Embryonic facial prominence (tissue), 1 donor: Measurements from ENCODE around the gene COL8A2.
"Not testable (repeated sequence)": the region's sequence is repeated elsewhere in the genome, so short reads cannot be mapped to it uniquely, and the experiment has no call there.

Source experiments
- DNase-seq: peaks from one replicate; pipeline ENCODE4 v3.0.0-alpha.2; 2016; ENCODE audit errors: extremely low spot score

The COL8A2 gene

DNA sequence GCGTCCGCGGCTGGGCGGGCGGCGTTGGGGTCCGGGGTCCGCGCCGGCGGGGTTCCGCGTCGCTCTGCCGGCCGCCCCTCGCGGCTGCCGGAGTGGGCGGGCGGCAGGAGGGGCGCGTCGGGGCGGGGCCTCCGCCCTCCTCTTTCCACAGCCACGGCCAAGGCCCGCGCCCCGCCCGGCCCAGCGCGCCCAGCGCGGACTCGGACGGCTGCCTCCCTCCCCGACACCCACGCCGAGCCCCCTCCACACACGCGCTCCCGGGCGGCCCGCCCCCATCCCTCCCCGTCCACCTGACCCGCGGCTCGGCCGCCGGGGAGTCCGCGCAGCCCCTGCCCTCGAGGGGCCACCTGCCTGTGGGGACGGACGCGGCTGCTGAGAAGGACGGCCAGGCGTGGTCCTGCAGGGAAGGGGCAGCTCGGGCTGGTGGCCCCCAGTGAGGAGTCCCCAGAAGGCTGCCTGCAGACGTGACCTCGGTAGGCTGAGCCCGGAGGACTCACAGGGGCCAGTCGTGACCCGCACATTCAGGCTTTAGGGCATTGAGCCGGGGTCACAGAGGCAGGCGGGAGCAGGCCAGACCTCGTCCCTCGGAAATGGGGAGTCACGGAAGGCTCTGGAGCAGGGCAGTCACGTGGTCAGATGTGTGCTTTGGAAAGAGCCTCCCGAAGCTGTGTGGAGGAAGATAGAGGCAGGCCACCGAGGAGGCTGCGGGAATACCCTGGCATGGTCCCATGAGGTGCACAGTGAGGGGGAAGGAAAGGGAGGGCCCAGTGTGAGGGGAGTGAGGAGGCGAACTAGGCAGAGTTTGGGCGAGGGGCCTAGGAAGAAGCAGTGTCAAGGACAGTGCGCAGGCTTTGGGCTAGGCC lies at the start of gene COL8A2:
Gene COL8A2, minus strand, starts transcription at position 94 of the 863 bp plus-strand sequence. CDS start 24,980 bp downstream, outside the sequence.
- no peak for DNase-seq

- no peak for DNase-seq
Measured at GRCh38 chr1:36174713-36175112, 49.7 kb upstream of the COL8A2 start.

GRCh38 chr1:36172983-36173382 lies 48.0 kb upstream of the COL8A2 start:
- no peak for DNase-seq

GRCh38 chr1:36172017-36172747 lies 47.2 kb upstream of the COL8A2 start:
- DNase-seq: no peak

- no peak for DNase-seq
Measured at GRCh38 chr1:36170643-36171412, 45.8 kb upstream of the COL8A2 start.

- DNase-seq: no peak
Measured at GRCh38 chr1:36168514-36168913, 43.5 kb upstream of the COL8A2 start.

DNA sequence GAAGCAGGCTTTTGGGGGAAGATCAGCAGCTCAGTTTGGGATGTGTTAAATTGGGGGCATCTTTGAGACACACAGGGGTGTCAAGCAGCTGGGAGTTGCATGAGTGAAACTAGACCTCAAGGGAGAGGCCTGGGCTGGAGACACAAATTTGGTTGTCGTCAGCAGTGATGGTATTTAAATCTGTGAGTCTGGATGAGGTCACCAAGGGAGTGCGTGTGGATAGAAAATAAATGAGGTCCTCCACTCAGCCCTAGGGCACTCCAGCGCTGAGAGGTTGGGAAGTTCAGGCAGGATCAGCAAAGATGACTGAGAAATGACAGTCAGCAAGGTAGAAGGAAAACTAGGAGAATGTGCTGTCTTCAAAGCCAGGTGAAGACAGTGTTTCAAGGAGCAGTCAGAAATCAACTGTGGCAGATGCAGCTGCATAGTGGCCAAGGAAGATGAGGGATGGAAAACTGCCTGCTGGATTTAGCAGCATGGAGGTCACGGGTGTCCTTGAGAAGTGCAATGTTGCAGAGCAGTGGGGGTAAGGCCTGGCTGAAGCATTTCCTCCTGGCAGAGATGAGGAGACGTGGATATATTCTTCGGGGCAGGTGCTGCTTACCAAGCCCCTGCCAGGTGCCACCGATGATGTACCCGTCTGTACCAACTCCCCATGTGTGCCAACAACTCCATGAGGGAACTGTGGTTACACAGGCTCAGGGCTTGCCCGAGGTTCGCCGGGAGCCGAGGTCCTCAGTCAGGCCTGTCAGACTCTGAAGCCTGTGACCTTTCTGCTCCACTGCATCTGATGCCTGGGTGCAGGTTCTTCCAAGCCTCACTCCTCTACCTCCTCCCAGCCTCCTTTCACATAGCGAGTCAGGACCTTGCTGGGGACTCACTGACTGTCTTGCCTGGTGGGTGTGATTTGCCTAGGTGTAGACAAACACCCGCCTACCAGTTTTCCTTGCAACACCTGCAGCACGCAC lies 42.2 kb upstream of the COL8A2 start:
- DNase-seq: no peak

DNA sequence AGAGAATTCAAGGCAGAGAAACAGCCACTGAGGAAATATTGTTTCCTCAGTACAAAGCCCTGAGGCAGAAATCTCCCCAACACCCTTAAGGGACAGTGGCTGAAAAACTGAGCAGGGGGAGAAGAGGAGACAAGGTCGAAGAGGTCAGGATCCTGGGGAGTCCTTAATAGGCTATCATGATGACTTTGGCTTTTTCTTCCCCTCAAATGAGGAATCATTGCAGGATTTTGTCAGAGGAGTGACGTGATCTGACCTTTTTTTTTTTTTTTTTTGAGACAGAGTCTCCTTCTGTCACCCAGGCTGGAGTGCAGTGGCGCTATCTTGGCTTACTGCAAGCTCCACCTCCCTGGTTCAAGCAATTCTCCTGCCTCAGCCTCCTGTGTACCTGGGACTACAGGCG lies 41.1 kb upstream of the COL8A2 start:
- no peak for DNase-seq

DNA sequence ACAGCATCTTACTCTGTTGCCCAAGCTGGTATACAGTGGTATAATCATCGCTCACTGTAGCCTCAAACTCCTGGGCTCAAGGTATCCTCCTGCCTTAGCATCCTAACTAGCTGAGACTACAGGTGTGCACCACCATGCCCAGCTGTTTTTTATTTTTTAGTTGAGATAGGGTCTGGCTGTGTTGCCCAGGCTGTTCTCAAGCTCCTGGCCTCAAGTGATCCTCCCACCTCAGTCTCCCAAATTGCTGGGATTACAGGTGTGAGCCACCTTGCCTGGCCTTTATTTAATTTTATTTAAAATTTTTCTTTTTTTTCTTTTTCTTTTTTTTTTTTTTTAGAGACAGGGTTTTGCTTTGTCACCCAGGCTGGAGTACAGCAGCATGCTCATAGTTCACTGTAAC lies 40.1 kb upstream of the COL8A2 start:
- DNase-seq: no peak

DNA sequence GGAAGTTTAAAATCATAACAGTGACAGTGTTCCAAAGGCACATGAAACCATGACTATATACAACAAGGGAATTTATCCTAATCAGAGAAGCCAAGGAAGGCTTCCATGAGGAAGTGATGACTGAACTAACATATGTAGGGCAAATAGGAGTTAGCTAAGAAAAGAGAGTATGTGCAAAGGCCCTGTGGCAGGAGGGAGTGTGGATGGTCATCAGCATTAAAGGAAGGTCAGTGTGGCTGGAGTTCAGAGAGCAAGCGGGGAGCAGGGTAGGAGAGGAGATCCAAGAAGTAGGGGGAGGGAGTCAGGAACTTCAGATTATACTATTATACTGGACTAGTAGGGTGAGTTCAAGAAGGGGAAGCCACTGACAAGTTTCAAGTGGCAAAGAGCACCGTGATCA lies 39.3 kb upstream of the COL8A2 start:
- no peak for DNase-seq

DNA sequence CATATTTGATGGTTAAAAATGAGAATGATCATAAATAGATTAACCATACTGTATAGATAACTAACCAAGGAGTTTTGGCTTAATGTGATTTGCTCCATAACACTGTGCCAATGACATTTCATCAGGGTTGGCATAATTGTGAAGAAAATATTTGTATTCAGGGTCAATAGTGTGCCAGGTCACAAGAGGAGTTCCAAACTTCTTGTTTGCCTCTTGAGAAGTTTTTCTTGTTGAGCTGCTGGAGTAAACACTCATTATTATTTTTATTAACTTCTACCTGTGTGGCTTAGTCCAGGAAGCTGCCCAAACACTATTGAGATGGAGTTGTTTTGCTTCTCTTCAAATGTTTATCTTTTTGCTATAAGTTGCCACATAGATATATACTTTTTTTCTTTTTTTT lies 38.4 kb upstream of the COL8A2 start:
- DNase-seq: no peak

- DNase-seq: no peak
Measured at GRCh38 chr1:36162680-36163239, 37.7 kb upstream of the COL8A2 start.

GRCh38 chr1:36161641-36162531 lies 36.9 kb upstream of the COL8A2 start:
- DNase-seq: no peak

DNA sequence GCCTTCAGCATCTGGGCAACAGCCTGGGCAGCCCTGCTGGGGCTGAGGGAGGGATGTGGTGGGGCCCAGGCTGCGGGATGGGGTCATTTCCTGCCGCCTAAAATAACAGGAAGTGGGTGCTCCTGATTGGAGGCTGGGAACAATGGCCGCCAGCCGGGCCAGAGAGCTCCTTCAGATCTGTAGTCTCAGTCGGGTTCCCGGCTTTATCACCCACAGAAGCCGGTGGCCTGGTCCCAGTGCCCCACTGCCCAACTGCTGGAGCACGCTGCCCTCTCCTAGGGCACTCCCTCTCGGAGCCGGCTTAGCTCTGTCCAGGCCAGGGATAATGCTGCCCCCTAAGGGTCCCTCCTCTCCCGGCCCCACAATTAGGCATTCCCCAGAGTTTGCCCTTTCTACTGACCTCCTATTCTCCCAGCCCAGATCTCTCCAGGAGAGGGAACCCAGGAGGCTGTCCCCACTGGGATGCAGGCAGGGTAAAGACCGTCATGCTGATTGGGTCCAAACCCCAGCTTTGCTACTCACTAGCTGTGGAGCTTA lies 36.0 kb upstream of the COL8A2 start:
- no peak for DNase-seq

- no peak for DNase-seq
Measured at GRCh38 chr1:36160388-36160948, 35.4 kb upstream of the COL8A2 start.

GRCh38 chr1:36159614-36160387 lies 34.8 kb upstream of the COL8A2 start:
- no peak for DNase-seq

GRCh38 chr1:36158827-36159252 lies 33.8 kb upstream of the COL8A2 start:
- not testable (repeated sequence) for DNase-seq
